Breast epithelium (tissue), 3 donors: ENCODE data around the gene CDKN1A.

Source experiments
- POLR2A ChIP-seq: fragments of 450-650 bp; IDR thresholded peaks from one replicate; pipeline ENCODE4 v1.6.1; 2016; ENCODE audit warnings: antibody characterized with exemption, mild to moderate bottlenecking, moderate library complexity
- POLR2AphosphoS5 ChIP-seq, 3 donors: sonication (generic); formaldehyde crosslinking; IDR thresholded peaks; one replicate each; pipeline ENCODE4 v1.6.1; 2017; ENCODE audit warnings: antibody characterized with exemption in 3 of 3
- TF ChIP-seq, protein P1 (sequence below), 3 donors: fragments of 450-650 bp; IDR thresholded peaks; one replicate each; pipeline ENCODE4 v1.5.1; 2016 to 2017; ENCODE audit warnings: antibody characterized with exemption in 3 of 3, mild to moderate bottlenecking in 3 of 3, moderate library complexity in 3 of 3

DNA sequence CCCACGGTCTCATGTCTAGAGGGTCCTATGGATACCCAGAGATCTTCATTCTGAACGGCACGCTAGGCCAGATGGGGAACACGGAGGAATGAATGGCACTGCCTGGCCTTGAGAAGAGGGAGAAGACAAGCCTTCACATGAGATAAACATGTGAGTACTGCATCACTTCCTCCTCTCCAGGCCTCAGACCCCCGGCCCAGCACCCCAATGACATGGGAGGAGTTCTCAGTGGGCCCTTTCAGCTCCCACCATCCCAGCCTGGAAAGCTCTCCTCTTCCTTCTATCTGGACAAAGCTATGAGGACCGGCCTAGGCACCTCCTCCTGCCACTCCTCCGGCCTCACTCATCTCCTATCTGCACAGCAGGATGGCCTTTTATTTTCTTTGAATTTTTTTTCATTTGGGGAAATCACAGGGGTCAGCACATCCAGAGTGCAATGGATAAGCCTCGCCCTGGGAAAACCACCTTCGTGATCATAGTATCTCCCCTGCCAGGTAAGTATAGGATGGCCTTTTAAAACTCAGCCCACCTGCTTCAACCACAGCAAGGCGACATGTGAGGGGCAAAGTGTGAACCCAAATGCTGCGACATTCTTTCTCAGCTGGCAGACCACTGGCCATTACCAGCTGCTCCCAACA lies 39.2 kb upstream of the CDKN1A start:
- TF ChIP-seq, protein P1, sequence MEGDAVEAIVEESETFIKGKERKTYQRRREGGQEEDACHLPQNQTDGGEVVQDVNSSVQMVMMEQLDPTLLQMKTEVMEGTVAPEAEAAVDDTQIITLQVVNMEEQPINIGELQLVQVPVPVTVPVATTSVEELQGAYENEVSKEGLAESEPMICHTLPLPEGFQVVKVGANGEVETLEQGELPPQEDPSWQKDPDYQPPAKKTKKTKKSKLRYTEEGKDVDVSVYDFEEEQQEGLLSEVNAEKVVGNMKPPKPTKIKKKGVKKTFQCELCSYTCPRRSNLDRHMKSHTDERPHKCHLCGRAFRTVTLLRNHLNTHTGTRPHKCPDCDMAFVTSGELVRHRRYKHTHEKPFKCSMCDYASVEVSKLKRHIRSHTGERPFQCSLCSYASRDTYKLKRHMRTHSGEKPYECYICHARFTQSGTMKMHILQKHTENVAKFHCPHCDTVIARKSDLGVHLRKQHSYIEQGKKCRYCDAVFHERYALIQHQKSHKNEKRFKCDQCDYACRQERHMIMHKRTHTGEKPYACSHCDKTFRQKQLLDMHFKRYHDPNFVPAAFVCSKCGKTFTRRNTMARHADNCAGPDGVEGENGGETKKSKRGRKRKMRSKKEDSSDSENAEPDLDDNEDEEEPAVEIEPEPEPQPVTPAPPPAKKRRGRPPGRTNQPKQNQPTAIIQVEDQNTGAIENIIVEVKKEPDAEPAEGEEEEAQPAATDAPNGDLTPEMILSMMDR (IDR thresholded peaks at IDR 0.05), result no peak
- TF ChIP-seq POLR2AphosphoS5 (IDR thresholded peaks at IDR 0.05), result no peak
- TF ChIP-seq POLR2A, result no peak
